DOHH2 (cell line): ENCODE data around the gene EME2.

ENCODE experiments used
- EZH2phosphoT487 ChIP-seq: fragments of 200-600 bp; sonication (generic); IDR thresholded peaks from 2 replicates; pipeline ENCODE4 v1.6.1; 2017; ENCODE audit warnings: borderline replicate concordance, mild to moderate bottlenecking, antibody characterized with exemption, low read length, moderate library complexity, mixed read lengths
- TF ChIP-seq, protein P1 (sequence below): fragments of 200-600 bp; sonication (generic); IDR thresholded peaks from one replicate; pipeline ENCODE4 v1.5.1; 2014; ENCODE audit warnings: antibody characterized with exemption, mild to moderate bottlenecking, low read depth, low read length; ENCODE audit not compliant: poor library complexity, severe bottlenecking

DNA sequence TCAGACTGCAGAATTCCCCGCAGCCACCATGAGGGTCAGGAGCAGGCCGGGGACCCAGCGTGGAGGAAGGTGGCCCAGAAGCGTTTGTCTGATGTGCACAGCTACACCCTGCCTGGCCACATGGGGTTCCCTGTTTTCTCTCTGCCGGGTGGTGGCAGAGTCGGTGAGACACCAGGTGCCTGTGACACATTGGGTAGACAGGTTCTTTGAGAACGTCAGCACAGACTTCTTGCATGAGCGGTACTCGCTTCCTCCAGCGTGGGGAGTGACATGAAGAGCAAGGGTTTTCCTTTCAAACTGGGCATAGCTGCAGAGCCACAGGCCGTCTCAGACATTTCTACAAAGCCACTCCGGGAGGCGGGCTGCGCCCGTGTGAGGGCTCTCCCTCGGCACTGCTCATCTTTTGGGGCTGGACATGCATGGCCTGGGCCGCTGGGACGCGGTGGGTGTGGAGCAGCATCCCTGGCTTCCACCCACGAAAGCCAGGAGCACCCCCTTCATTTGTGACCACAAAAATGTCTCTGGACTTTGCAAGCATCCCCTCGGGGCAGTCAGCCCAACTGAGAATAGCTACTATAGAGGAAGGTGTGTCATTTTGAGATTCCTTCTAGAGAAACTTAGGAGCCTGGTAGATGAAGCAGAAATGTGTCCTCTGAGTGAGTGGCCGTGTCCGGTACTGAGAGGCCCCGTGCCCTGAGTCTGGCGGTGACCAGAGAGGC is 27.3 kb upstream of the EME2 start:
- TF ChIP-seq, protein P1, sequence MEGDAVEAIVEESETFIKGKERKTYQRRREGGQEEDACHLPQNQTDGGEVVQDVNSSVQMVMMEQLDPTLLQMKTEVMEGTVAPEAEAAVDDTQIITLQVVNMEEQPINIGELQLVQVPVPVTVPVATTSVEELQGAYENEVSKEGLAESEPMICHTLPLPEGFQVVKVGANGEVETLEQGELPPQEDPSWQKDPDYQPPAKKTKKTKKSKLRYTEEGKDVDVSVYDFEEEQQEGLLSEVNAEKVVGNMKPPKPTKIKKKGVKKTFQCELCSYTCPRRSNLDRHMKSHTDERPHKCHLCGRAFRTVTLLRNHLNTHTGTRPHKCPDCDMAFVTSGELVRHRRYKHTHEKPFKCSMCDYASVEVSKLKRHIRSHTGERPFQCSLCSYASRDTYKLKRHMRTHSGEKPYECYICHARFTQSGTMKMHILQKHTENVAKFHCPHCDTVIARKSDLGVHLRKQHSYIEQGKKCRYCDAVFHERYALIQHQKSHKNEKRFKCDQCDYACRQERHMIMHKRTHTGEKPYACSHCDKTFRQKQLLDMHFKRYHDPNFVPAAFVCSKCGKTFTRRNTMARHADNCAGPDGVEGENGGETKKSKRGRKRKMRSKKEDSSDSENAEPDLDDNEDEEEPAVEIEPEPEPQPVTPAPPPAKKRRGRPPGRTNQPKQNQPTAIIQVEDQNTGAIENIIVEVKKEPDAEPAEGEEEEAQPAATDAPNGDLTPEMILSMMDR: no peak
- no peak for TF ChIP-seq EZH2phosphoT487
